ENCODE data around the gene MOB1A. TPM values are rescaled to one million over a fixed set of nuclear protein-coding genes. Genes with fewer than 3 reads are reported as not detected.
A peak's percentile ranks its signal among the peaks of the same experiment; 100 is the strongest.

Gene MOB1A
- total RNA-seq, 1 experiment from 2014 or later, result 95.1 TPM

DNA sequence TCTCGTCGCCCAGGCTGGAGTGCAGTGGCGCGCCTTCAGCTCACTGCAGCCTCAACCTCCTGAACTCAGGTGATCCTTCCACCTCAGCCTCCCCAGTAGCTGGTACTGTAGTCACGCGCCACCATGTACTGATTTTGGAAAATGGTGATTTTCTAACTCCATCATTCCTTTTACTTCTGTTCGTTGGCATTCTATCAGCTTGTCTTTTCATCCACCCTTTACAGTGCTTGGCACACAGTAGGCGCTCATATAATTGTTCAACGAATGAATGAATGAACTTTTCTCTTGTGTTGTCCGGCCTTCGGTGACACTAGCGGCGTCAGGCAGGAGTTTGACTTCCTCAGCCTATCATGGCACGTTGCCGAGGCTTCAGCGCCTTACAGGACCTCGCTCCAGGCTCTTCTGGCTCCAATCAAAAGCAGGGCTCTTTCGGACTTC, 19.4 kb upstream of the MOB1A start:
- Mint-ChIP-seq H3K36me3 (ENCODE audit: insufficient read depth in 1 of 3, low read depth in 3 of 3) (peaks cover 26 to 34% (median 34%) of the 10 kb centered on the region in 3 experiments), H3K27me3 (ENCODE audit: low read depth) (peaks cover 6% of the 10 kb centered on the region), H3K9me3 (peaks cover 2 to 3% of the 10 kb centered on the region in 2 experiments; a peak in 4 of 5 replicates), H3K4me3 (peak overlapping the region; percentile 97 to 100), H3K27ac (peak overlapping the region; percentile 95 to 100 (median 97)), H3K4me1 (peaks cover 19 to 27% of the 10 kb centered on the region in 2 experiments)
- peak overlapping the region; percentile 1 for H3K18ac ChIP-seq (ENCODE audit: insufficient read length, low read depth, low read length)
- no peak overlapping the region for H3K4ac ChIP-seq (ENCODE audit: low read depth, low read length)
- H3K14ac ChIP-seq (ENCODE audit: insufficient read depth, low read length), result no peak overlapping the region
- no peak overlapping the region for H2BK120ac ChIP-seq (ENCODE audit: low read depth, low read length, poor library complexity, severe bottlenecking)
- H2BK12ac ChIP-seq (ENCODE audit: insufficient read length, low read depth, low read length), result no peak overlapping the region
- no peaks in the 10 kb centered on the region for H3K27me3 ChIP-seq (ENCODE audit: insufficient read depth, low read length)
- no peak overlapping the region for H4K91ac ChIP-seq (ENCODE audit: insufficient read length, low read depth, low read length)
- H3K79me2 ChIP-seq (ENCODE audit: insufficient read depth, low read length), result peaks cover 35% of the 10 kb centered on the region
- peaks cover 5% of the 10 kb centered on the region for H3K23me2 ChIP-seq (ENCODE audit: insufficient read length, low read depth, low read length, poor library complexity, severe bottlenecking)
- no peaks in the 10 kb centered on the region for H3K9me3 ChIP-seq (ENCODE audit: control insufficient read depth, low read depth, low read length)
- H4K8ac ChIP-seq (replicated peaks; ENCODE audit: insufficient read length, low read depth, low read length), result no peak overlapping the region
- DNase-seq, result no peak
- no peak overlapping the region for H3K56ac ChIP-seq (ENCODE audit: insufficient read length, low read depth, low read length)
- H4K20me1 ChIP-seq (ENCODE audit: control insufficient read depth, insufficient read depth, insufficient read length), result no peaks in the 10 kb centered on the region
- H3K27ac ChIP-seq (ENCODE audit: insufficient read length, low read depth, low read length), result no peak overlapping the region
- H3K79me1 ChIP-seq (ENCODE audit: insufficient read depth, low read depth, low read length, poor library complexity, severe bottlenecking), result no peaks in the 10 kb centered on the region
- no peaks in the 10 kb centered on the region for H3K4me1 ChIP-seq (ENCODE audit: insufficient read depth, low read length)
- WGBS (ENCODE audit: extremely low coverage, insufficient read length, low lambda C conversion rate), result no CpG with 5 or more reads among the region's 18 CpGs
- no peak overlapping the region for H2AK5ac ChIP-seq (ENCODE audit: insufficient read length, low read length)
- no peak overlapping the region for H3T11ph ChIP-seq (ENCODE audit: low read length)
- H3K23ac ChIP-seq (ENCODE audit: insufficient read length, low read depth, low read length), result no peak overlapping the region
- H3K4me2 ChIP-seq (ENCODE audit: insufficient read depth, insufficient read length, low read length), result peak overlapping the region; percentile 26
- no peak overlapping the region for H2BK5ac ChIP-seq (ENCODE audit: insufficient read length, low read length)
- H2AFZ ChIP-seq (ENCODE audit: low read length), result no peak overlapping the region
- TF ChIP-seq, protein P1, sequence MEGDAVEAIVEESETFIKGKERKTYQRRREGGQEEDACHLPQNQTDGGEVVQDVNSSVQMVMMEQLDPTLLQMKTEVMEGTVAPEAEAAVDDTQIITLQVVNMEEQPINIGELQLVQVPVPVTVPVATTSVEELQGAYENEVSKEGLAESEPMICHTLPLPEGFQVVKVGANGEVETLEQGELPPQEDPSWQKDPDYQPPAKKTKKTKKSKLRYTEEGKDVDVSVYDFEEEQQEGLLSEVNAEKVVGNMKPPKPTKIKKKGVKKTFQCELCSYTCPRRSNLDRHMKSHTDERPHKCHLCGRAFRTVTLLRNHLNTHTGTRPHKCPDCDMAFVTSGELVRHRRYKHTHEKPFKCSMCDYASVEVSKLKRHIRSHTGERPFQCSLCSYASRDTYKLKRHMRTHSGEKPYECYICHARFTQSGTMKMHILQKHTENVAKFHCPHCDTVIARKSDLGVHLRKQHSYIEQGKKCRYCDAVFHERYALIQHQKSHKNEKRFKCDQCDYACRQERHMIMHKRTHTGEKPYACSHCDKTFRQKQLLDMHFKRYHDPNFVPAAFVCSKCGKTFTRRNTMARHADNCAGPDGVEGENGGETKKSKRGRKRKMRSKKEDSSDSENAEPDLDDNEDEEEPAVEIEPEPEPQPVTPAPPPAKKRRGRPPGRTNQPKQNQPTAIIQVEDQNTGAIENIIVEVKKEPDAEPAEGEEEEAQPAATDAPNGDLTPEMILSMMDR (conservative IDR thresholded peaks at IDR 0.05), result no peak
- no peak overlapping the region for H3K9ac ChIP-seq (ENCODE audit: extremely low read depth, insufficient read length, low read length)
- H2BK15ac ChIP-seq (ENCODE audit: low read depth, low read length), result no peak overlapping the region
- no peak overlapping the region for H2BK20ac ChIP-seq (ENCODE audit: low read depth, low read length, poor library complexity, severe bottlenecking)
- no peak overlapping the region for H4K5ac ChIP-seq (ENCODE audit: insufficient read length, low read depth, low read length)

Measured in H9 (cell line).